Hematopoietic multipotent progenitor cell treated with erythropoietin and hydrocortisone succinate and interleukin-3 and kit ligand, for 17 days (in vitro differentiated cells): ENCODE measurements around the gene ALDH1A3.
"Not testable (repeated sequence)": the region's sequence is repeated elsewhere in the genome, so short reads cannot be mapped to it uniquely, and the experiment has no call there.

Experiments used
- DNase-seq: peaks from one replicate; pipeline ENCODE4 v3.0.0-alpha.2; 2015; ENCODE audit warnings: low spot score

Gene ALDH1A3

DNA sequence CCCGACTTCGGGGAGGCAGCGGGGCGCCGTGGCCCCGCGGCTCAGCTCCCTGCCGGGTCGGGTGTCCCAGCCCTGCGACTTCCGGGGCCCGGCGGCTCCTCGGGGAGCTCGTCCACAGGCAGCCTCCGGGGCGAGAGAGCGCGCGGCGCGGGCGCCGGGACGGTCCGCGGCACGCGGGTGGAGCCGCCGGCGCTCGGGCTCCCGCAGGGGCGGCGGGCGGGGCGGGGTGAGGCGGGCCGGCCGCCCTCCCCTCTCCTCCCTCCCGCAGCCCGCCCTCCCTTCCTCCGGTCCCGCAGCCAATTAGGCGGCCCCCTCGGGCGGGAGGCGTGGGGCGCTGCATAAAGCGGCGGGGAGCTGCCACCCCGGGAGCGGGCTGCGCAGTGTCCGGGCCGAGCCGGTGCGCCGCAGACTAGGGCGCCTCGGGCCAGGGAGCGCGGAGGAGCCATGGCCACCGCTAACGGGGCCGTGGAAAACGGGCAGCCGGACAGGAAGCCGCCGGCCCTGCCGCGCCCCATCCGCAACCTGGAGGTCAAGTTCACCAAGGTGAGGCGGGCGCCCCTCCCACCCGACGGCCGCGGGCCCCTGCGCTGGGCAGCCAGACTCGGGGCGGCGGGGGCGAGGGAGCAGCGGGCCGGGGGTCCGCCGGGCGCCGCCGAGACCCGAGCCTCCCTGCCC, at the start of gene ALDH1A3:
TSS of gene ALDH1A3 (plus strand) at position 368 of the 675 bp plus-strand sequence. CDS start at position 445, 77 bp downstream.
- DNase-seq = no peak

- DNase-seq = no peak
Observed at GRCh38 chr15:100831467-100831866, 48.2 kb upstream of the ALDH1A3 start.

GRCh38 chr15:100832149-100832942, 47.3 kb upstream of the ALDH1A3 start:
- no peak for DNase-seq

DNA sequence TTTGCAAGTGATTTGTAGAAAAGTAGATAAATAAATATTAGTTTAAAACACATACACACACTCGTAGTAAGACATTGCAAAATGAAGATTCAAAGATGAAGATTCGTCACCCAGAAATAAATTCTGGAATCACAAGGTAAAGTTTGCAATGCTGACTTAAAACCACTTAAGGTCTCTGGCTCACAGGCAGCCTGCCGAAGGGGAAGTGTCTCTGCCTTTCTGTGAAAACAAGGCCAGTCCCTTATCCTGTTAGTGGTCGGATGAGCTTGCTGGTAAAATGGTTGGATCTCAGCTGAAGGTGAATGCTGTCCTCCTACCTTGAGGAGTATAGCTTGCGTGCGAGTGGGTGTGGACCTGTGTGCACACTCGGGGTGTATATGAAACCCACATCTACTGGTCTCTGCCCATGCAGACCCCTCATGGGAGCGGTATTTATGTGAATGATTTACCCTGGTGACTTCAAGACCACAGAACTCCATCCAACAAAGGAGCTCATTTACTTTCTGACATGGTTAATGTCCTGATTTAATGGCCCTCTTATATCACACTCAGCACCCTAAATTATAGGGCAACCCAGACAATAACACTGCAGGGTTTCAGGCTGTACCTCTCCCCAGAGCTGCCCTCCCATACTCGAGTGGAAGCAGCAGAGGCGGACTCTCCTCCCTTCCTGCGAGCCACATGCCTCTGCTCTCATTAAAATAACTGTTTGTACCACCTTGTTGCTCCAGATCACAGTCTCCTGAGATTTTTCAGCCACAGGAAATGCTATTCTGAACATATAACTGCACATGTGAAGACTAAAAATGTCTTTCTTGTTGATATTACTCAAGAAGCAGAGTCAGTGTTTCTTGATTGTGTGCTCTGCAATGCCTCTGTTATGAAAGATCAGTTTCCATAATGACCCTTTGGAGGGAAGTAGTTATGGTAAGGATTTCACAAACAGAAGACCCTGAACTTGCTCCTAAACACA, 45.9 kb upstream of the ALDH1A3 start:
- DNase-seq = no peak

- no peak for DNase-seq
Observed at GRCh38 chr15:100834731-100835130, 44.9 kb upstream of the ALDH1A3 start.

GRCh38 chr15:100835636-100836035, 44.0 kb upstream of the ALDH1A3 start:
- DNase-seq = no peak

- DNase-seq = no peak
Observed at GRCh38 chr15:100836501-100836900, 43.1 kb upstream of the ALDH1A3 start.

DNA sequence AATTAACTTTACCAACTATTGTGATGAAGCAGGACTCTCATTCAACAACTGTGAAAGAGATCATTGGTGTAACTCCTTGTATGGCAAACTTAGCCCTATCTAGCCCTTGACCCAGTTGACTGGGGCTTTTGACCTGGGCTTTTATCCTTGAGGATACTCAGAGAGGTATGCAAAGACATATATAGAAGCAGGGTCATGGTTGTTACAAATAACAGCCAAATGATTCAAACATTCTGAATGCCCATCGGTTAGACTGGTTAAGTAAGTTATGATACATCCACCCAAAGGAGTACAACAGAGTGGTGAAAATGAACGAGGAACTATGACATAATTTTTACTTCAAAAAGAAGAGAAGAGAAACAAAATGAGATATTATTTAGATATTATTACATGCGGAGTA, 38.2 kb upstream of the ALDH1A3 start:
- no peak for DNase-seq

- DNase-seq = no peak
Observed at GRCh38 chr15:100842756-100843730, 36.6 kb upstream of the ALDH1A3 start.

DNA sequence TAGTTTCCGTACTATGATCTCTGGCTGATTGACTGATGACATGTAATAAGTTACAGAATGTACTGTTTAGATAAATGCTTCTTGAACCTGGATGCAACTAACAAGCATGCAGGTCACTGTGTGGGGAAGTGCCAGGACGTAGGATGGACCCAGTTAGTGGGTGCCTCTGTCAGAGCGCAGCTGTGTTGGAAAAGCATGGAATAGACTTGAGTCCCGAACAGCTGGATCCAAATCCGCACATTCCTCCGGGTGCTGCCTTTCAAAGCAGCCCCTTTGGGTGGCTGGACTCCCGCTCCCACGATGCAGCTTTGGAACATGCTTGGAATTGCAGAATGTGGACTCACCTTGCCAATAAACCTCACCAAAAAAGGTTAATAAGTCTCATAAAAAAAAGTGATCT, 35.5 kb upstream of the ALDH1A3 start:
- DNase-seq = no peak

GRCh38 chr15:100844778-100845177, 34.9 kb upstream of the ALDH1A3 start:
- DNase-seq = no peak

DNA sequence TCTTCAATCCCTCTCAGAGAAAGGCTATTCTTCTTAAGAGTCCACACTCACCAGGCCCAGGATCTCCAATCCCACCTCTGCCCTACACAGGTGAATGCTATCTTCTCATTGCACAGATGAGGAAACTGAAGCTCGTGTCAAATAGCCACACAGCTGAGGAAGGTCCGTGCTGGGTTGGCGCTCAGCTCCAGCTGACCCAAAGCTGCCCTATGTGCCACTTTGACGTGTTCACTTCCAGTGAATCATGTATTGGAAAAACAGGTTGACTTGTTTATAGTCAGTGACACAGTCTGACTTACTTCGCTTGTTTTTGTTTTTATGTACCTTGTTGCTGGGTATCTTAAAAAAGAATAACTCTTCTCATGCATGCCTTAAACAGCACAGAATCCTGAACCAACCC, 32.4 kb upstream of the ALDH1A3 start:
- no peak for DNase-seq

DNA sequence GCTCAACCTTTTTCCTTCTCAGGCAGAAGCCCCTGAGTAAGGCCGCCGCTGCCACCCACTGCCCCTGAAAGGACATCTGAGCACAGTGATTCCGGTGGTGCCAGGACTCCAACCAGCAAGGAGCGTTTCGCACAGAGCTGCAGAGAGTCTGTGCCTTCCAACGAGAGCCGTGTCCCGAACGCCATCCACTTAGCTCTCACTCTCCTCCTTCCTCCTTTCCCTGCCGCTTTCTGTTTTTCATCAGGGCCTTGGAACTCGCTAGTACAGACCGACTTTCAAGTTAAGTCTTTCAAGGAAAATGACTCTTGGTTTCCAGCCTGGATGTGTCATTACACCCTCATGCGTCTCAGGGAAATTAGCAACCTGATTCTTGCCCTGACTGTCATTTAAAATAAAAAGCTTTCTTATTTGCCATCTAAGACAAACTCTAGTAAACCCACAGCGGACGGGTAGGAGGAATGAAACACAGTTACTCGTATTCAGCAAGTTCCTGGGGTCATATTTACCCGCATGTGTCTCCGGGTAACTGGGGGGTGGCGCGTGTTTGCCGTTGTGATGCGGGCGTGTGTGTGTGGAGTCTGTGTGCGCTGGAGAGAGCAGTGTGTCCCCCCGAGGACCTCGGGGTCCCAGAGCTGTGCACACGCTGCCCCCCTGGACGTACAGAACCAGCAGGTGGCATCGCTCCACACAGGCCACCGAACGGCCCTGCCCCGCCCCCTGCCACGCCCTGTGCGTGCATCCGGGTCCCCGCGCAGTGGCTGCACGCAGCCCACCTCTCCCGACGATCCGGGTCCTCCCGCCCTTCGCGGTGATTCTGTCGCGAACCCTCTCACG, 30.4 kb upstream of the ALDH1A3 start:
- DNase-seq = no peak

GRCh38 chr15:100849855-100850218, 29.8 kb upstream of the ALDH1A3 start:
- DNase-seq = no peak

DNA sequence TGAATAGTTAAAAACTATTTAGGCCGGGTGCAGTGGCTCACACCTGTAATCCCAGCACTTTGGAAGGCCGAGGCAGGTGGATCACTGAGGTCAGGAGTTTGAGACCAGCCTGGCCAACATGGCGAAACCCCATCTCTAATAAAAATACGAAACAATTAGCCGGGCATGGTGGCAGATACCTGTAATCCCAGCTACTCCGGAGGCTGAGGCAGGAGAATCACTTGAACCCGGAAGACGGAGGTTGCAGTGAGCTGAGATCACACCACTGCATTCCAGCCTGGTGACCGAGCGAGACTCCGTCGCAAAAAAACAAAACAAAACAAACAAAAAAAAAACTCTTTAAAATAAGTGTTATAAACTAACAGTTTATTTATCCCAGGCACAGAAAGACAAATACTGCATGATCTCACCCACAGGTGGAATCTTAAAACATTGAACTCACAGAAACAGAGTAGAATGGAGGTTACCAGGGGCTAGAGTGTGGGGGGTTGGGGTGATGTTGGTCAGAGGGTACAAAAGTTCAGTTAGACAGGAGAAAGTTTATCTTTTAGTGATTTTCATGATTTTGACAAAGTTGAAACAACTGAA, 28.1 kb upstream of the ALDH1A3 start:
- DNase-seq = not testable (repeated sequence)

DNA sequence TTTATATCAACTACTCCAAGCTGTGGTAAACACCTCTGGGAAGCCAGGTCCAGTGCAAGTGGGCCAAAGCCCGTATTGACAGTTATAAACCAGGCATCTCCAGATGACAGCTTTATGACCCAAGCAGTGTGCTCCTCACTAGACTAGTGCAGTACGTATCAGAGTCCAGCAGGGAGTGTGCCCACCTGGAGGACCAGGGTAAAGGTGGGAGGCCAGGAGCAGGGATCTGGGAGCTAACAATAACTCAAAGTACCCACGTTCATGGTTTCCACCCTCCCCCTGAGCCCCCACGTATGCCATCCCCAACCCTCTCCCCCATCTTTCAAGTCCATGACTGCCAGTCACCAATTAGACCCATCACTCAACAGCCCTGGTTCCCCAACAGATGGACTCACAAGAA, 27.0 kb upstream of the ALDH1A3 start:
- no peak for DNase-seq

GRCh38 chr15:100853676-100854440, 25.8 kb upstream of the ALDH1A3 start:
- DNase-seq = no peak

- DNase-seq = no peak
Observed at GRCh38 chr15:100856867-100857266, 22.8 kb upstream of the ALDH1A3 start.

DNA sequence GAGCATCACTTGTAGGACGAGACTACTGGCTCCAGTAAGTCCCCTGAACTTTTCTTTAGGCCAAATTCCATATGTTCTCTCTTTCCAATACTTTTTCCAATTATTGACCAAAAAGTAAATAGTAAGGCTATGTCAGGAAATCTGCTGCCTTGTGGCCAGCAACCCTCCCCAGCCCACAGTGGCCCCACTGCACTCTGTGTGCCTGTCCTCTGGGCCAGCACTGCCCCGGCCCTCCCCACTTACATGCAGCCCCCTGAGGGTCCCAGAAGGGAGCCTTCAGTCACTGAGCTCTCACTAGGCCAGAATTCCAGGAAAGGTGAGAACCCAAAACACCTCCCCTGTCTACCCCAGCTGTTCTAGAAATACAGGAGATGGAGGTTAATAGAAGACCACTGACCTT, 21.3 kb upstream of the ALDH1A3 start:
- DNase-seq = no peak
